ENCODE results near the gene FICD.
"Not testable (repeated sequence)": the region's sequence is repeated elsewhere in the genome, so short reads cannot be mapped to it uniquely, and the experiment has no call there.

FICD gene

GRCh38 chr12:108483213-108484059, 31.6 kb upstream of the FICD start:
- no peaks in the 10 kb centered on the region for H3K79me1 ChIP-seq (ENCODE audit: low read length)
- H3K9ac ChIP-seq (ENCODE audit: low read length): no peak overlapping the region
- H2BK120ac ChIP-seq (ENCODE audit: low read depth, low read length): no peak overlapping the region
- H4K5ac ChIP-seq (ENCODE audit: low read length): no peak overlapping the region
- H2BK15ac ChIP-seq (replicated peaks; ENCODE audit: low read depth): no peak overlapping the region
- no peak overlapping the region for H3K18ac ChIP-seq (ENCODE audit: low read length)
- no peak overlapping the region for H3K23ac ChIP-seq (ENCODE audit: low read length)
- no peak overlapping the region for H3K4me3 ChIP-seq (ENCODE audit: low read length)
- peak overlapping the region; percentile 31 for H3K56ac ChIP-seq (ENCODE audit: low read length)
- WGBS (ENCODE audit: extremely low coverage, insufficient coverage, low lambda C conversion rate): no CpG with 5 or more reads among the region's 6 CpGs
- DNase-seq: peak; percentile 19
- H3K27me3 ChIP-seq (ENCODE audit: insufficient read depth, low read length, poor library complexity): no peaks in the 10 kb centered on the region
- peaks cover 5% of the 10 kb centered on the region for H3K4me1 ChIP-seq (ENCODE audit: control insufficient read depth, low read depth, low read length)
- H3K4me2 ChIP-seq (ENCODE audit: low read length): no peak overlapping the region
- no peak overlapping the region for H2AK5ac ChIP-seq (ENCODE audit: low read length)
- H3K36me3 ChIP-seq (ENCODE audit: control insufficient read depth, insufficient read depth, low read length): no peaks in the 10 kb centered on the region
- H3K79me2 ChIP-seq (ENCODE audit: control insufficient read depth, insufficient read depth, low read length): no peaks in the 10 kb centered on the region
- H3K4ac ChIP-seq (ENCODE audit: low read depth, low read length): peak overlapping the region; percentile 66
- no peak overlapping the region for H2BK5ac ChIP-seq (ENCODE audit: low read length)
- H3K27ac ChIP-seq (ENCODE audit: low read depth, low read length): no peak overlapping the region
- no peak overlapping the region for H4K8ac ChIP-seq (ENCODE audit: low read depth, low read length)

DNA sequence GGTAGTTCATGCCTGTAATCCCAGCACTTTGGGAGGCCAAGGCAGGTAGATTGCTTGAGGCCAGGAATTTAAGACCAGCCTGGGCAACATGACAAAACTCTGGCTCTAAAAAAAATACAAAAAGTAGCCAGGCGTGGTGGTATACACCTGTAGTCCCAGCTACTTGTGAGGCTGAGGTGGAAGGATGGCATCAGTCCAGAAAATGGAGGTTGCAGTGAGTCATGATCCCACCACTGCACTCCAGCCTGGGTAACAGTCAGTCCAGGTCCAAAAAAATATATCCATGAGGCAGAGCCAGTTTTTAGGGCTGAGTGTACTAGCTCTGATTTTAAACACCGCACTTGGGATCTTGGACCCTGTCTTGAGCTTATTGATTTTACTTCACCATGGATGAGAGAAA, 30.6 kb upstream of the FICD start:
- H3K27me3 ChIP-seq (ENCODE audit: insufficient read depth, low read length, poor library complexity): no peaks in the 10 kb centered on the region
- H2BK120ac ChIP-seq (ENCODE audit: low read depth, low read length): no peak overlapping the region
- H2BK5ac ChIP-seq (ENCODE audit: low read length): no peak overlapping the region
- no peak overlapping the region for H4K5ac ChIP-seq (ENCODE audit: low read length)
- no peak overlapping the region for H3K56ac ChIP-seq (ENCODE audit: low read length)
- H3K36me3 ChIP-seq (ENCODE audit: control insufficient read depth, insufficient read depth, low read length): no peaks in the 10 kb centered on the region
- no peak overlapping the region for H3K18ac ChIP-seq (ENCODE audit: low read length)
- H3K4me1 ChIP-seq (ENCODE audit: control insufficient read depth, low read depth, low read length): peaks cover 5% of the 10 kb centered on the region
- H3K4ac ChIP-seq (ENCODE audit: low read depth, low read length): no peak overlapping the region
- H3K4me2 ChIP-seq (ENCODE audit: low read length): no peak overlapping the region
- no peak overlapping the region for H3K4me3 ChIP-seq (ENCODE audit: low read length)
- no peak overlapping the region for H3K9ac ChIP-seq (ENCODE audit: low read length)
- no peaks in the 10 kb centered on the region for H3K79me1 ChIP-seq (ENCODE audit: low read length)
- no CpG with 5 or more reads among the region's 2 CpGs for WGBS (ENCODE audit: extremely low coverage, insufficient coverage, low lambda C conversion rate)
- no peak overlapping the region for H3K23ac ChIP-seq (ENCODE audit: low read length)
- H4K8ac ChIP-seq (ENCODE audit: low read depth, low read length): no peak overlapping the region
- H3K79me2 ChIP-seq (ENCODE audit: control insufficient read depth, insufficient read depth, low read length): no peaks in the 10 kb centered on the region
- H3K27ac ChIP-seq (ENCODE audit: low read depth, low read length): no peak overlapping the region
- no peak for DNase-seq
- H2BK15ac ChIP-seq (replicated peaks; ENCODE audit: low read depth): no peak overlapping the region
- H2AK5ac ChIP-seq (ENCODE audit: low read length): no peak overlapping the region

DNA sequence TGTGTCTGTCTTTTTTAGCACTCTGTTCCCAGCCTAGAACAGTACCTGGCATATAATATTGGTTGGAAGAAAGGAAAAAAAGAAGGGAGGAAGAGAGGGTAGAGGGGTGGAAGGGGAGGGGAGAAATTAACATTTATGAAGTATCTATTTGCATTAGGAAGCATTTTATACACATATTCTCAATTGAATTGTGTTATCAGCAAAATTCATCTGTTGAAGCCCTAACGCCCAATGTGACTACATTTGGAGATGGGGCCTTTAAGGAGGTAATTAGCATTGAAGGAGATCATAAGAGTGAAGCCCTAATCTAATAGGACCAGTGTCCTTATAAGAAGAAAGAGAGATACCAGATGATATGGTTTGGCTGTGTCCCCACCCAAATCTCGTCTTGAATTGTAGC, 30.2 kb upstream of the FICD start:
- Histone ChIP-seq H3K4me1 (ENCODE audit: control insufficient read depth, low read depth, low read length) (peaks cover 5% of the 10 kb centered on the region), H3K56ac (ENCODE audit: low read length) (no peak overlapping the region), H4K5ac (ENCODE audit: low read length) (no peak overlapping the region), H2AK5ac (ENCODE audit: low read length) (no peak overlapping the region), H3K18ac (ENCODE audit: low read length) (no peak overlapping the region), H3K27me3 (ENCODE audit: insufficient read depth, low read length, poor library complexity) (no peaks in the 10 kb centered on the region), H3K79me1 (ENCODE audit: low read length) (no peaks in the 10 kb centered on the region), H2BK120ac (ENCODE audit: low read depth, low read length) (no peak overlapping the region), H3K79me2 (ENCODE audit: control insufficient read depth, insufficient read depth, low read length) (no peaks in the 10 kb centered on the region), H3K4me2 (ENCODE audit: low read length) (no peak overlapping the region), H4K8ac (ENCODE audit: low read depth, low read length) (no peak overlapping the region), H3K36me3 (ENCODE audit: control insufficient read depth, insufficient read depth, low read length) (no peaks in the 10 kb centered on the region), H2BK5ac (ENCODE audit: low read length) (no peak overlapping the region), H2BK15ac (replicated peaks; ENCODE audit: low read depth) (no peak overlapping the region), H3K23ac (ENCODE audit: low read length) (no peak overlapping the region), H3K4ac (ENCODE audit: low read depth, low read length) (no peak overlapping the region), H3K27ac (ENCODE audit: low read depth, low read length) (no peak overlapping the region), H3K4me3 (ENCODE audit: low read length) (no peak overlapping the region), H3K9ac (ENCODE audit: low read length) (no peak overlapping the region)
- no peak for DNase-seq
- no CpG with 5 or more reads among the region's 2 CpGs for WGBS (ENCODE audit: extremely low coverage, insufficient coverage, low lambda C conversion rate)

DNA sequence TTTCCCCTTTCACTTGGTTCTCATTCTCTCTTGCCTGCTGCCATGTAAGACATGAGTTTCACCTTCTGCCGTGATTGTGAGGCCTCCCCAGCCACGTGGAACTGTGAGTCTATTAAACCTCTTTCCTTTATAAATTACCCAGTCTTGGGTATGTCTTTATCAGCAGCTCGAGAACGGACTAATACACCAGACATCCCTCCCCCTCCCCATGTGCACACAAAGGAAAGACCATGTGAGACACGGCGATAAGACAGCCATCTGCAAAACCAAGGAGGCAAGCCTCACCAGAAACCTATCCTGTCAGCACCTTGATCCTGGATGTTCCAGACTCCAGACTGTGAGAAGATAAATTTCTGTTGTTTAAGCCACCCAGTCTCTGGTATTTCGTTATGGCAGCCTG, 29.7 kb upstream of the FICD start:
- not testable (repeated sequence) for H3K79me2 ChIP-seq (ENCODE audit: control insufficient read depth, insufficient read depth, low read length); H3K79me1 ChIP-seq (ENCODE audit: low read length); DNase-seq; H3K4ac ChIP-seq (ENCODE audit: low read depth, low read length); H3K4me3 ChIP-seq (ENCODE audit: low read length); H3K27me3 ChIP-seq (ENCODE audit: insufficient read depth, low read length, poor library complexity); H3K4me2 ChIP-seq (ENCODE audit: low read length); H3K36me3 ChIP-seq (ENCODE audit: control insufficient read depth, insufficient read depth, low read length); H2AK5ac ChIP-seq (ENCODE audit: low read length); H2BK5ac ChIP-seq (ENCODE audit: low read length); H2BK15ac ChIP-seq (replicated peaks; ENCODE audit: low read depth); H4K5ac ChIP-seq (ENCODE audit: low read length); H4K8ac ChIP-seq (ENCODE audit: low read depth, low read length); H3K4me1 ChIP-seq (ENCODE audit: control insufficient read depth, low read depth, low read length); H3K18ac ChIP-seq (ENCODE audit: low read length); H3K27ac ChIP-seq (ENCODE audit: low read depth, low read length); H3K9ac ChIP-seq (ENCODE audit: low read length); H3K23ac ChIP-seq (ENCODE audit: low read length); H2BK120ac ChIP-seq (ENCODE audit: low read depth, low read length); H3K56ac ChIP-seq (ENCODE audit: low read length)
- WGBS (ENCODE audit: extremely low coverage, insufficient coverage, low lambda C conversion rate): no CpG with 5 or more reads among the region's 7 CpGs

- H3K79me2 ChIP-seq (ENCODE audit: control insufficient read depth, insufficient read depth, low read length): not testable (repeated sequence)
Observed at GRCh38 chr12:108487029-108487428, 28.0 kb upstream of the FICD start.

DNA sequence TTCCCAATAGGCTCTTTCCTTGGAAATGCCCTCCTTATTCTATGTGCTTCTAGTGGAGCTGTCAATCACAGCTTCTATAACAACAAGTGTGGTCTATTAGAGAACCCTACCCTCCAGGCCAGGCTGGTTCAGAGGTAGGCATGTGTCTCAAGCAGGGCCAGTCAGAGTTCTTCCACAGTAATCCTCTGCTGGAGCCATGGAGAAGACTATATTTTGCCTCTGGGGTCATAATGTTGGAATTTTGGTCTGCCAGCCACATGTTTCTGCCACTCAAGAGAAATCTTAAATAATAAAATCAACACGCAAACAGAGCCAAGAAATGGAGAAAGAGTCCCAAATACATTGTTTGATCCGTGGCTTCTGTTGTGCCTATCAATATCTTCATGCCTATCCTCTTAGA, 23.8 kb upstream of the FICD start:
- Histone ChIP-seq H2BK120ac (ENCODE audit: low read depth, low read length) (no peak overlapping the region), H3K27me3 (ENCODE audit: insufficient read depth, low read length, poor library complexity) (no peaks in the 10 kb centered on the region), H3K23ac (ENCODE audit: low read length) (no peak overlapping the region), H3K4me1 (ENCODE audit: control insufficient read depth, low read depth, low read length) (no peaks in the 10 kb centered on the region), H3K4me3 (ENCODE audit: low read length) (no peak overlapping the region), H2AK5ac (ENCODE audit: low read length) (no peak overlapping the region), H3K56ac (ENCODE audit: low read length) (no peak overlapping the region), H3K18ac (ENCODE audit: low read length) (no peak overlapping the region), H3K4me2 (ENCODE audit: low read length) (no peak overlapping the region), H2BK5ac (ENCODE audit: low read length) (no peak overlapping the region), H4K8ac (ENCODE audit: low read depth, low read length) (no peak overlapping the region), H3K79me2 (ENCODE audit: control insufficient read depth, insufficient read depth, low read length) (no peaks in the 10 kb centered on the region), H4K5ac (ENCODE audit: low read length) (no peak overlapping the region), H3K36me3 (ENCODE audit: control insufficient read depth, insufficient read depth, low read length) (no peaks in the 10 kb centered on the region), H2BK15ac (replicated peaks; ENCODE audit: low read depth) (no peak overlapping the region), H3K27ac (ENCODE audit: low read depth, low read length) (no peak overlapping the region), H3K4ac (ENCODE audit: low read depth, low read length) (no peak overlapping the region), H3K79me1 (ENCODE audit: low read length) (no peaks in the 10 kb centered on the region), H3K9ac (ENCODE audit: low read length) (no peak overlapping the region)
- WGBS (ENCODE audit: extremely low coverage, insufficient coverage, low lambda C conversion rate): no CpG with 5 or more reads among the region's 2 CpGs
- no peak for DNase-seq

More at GRCh38 chr12:108487029-108487428, 28.0 kb upstream of the FICD start:
- H3K36me3 ChIP-seq (ENCODE audit: control insufficient read depth, insufficient read depth, low read length); H3K27me3 ChIP-seq (ENCODE audit: insufficient read depth, low read length, poor library complexity); H2BK120ac ChIP-seq (ENCODE audit: low read depth, low read length); DNase-seq; H3K23ac ChIP-seq (ENCODE audit: low read length); H3K4ac ChIP-seq (ENCODE audit: low read depth, low read length); H2AK5ac ChIP-seq (ENCODE audit: low read length); H3K4me2 ChIP-seq (ENCODE audit: low read length); H3K18ac ChIP-seq (ENCODE audit: low read length); H3K79me1 ChIP-seq (ENCODE audit: low read length); H2BK5ac ChIP-seq (ENCODE audit: low read length); H4K8ac ChIP-seq (ENCODE audit: low read depth, low read length); H3K4me1 ChIP-seq (ENCODE audit: control insufficient read depth, low read depth, low read length); H2BK15ac ChIP-seq (replicated peaks; ENCODE audit: low read depth); H3K9ac ChIP-seq (ENCODE audit: low read length); H3K56ac ChIP-seq (ENCODE audit: low read length); H4K5ac ChIP-seq (ENCODE audit: low read length); H3K4me3 ChIP-seq (ENCODE audit: low read length); H3K27ac ChIP-seq (ENCODE audit: low read depth, low read length): not testable (repeated sequence)
- WGBS (ENCODE audit: extremely low coverage, insufficient coverage, low lambda C conversion rate): no CpG with 5 or more reads among the region's 4 CpGs

Measured in mesendoderm (in vitro differentiated cells).